Karpas-422 (cell line): ENCODE measurements around the gene CISTR. TPM values are rescaled to one million over a fixed set of nuclear protein-coding genes. Genes with fewer than 3 reads are reported as not detected.

ENCODE experiments used
- DNase-seq: peaks from one replicate; pipeline ENCODE4 v3.0.0-alpha.2; 2015
- H2AFZ ChIP-seq: fragments of 200-600 bp; sonication (generic); 2 replicates; pipeline ENCODE4 v1.6.1; 2014; ENCODE audit warnings: antibody characterized with exemption, low read length, mixed read lengths
- H3K27ac ChIP-seq: fragments of 200-600 bp; sonication (generic); 2 replicates; pipeline ENCODE4 v1.5.1; 2014; ENCODE audit warnings: mild to moderate bottlenecking, low read length, moderate library complexity
- H3K27me3 ChIP-seq: fragments of 200-600 bp; sonication (generic); 2 replicates; pipeline ENCODE4 v1.6.1; 2014; ENCODE audit warnings: low read length, mixed read lengths
- H3K36me3 ChIP-seq: fragments of 200-600 bp; sonication (generic); 2 replicates; pipeline ENCODE4 v1.6.1; 2014; ENCODE audit warnings: low read length, mixed read lengths; ENCODE audit not compliant: insufficient read depth
- H3K4me1 ChIP-seq: fragments of 200-600 bp; sonication (generic); 2 replicates; pipeline ENCODE4 v1.6.1; 2014; ENCODE audit warnings: mild to moderate bottlenecking, low read length, mixed read lengths
- H3K4me2 ChIP-seq: fragments of 200-600 bp; sonication (generic); 2 replicates; pipeline ENCODE4 v1.6.1; 2014; ENCODE audit warnings: low read length, low read depth, mild to moderate bottlenecking; ENCODE audit not compliant: poor library complexity, severe bottlenecking
- H3K4me3 ChIP-seq: fragments of 200-600 bp; sonication (generic); 2 replicates; pipeline ENCODE4 v1.5.1; 2014; ENCODE audit warnings: mild to moderate bottlenecking, antibody characterized with exemption, low read length, mixed read lengths
- H3K79me2 ChIP-seq: fragments of 200-600 bp; sonication (generic); 2 replicates; pipeline ENCODE4 v1.6.1; 2014; ENCODE audit warnings: mild to moderate bottlenecking, low read length, mixed read lengths
- H3K9ac ChIP-seq: fragments of 200-600 bp; sonication (generic); 2 replicates; pipeline ENCODE4 v1.6.0; 2014; ENCODE audit warnings: low read length
- H3K9me2 ChIP-seq: fragments of 200-600 bp; sonication (generic), shearing (Covaris generic); replicated peaks from 2 replicates; pipeline ENCODE4 v1.6.0; 2014; ENCODE audit warnings: mild to moderate bottlenecking, low read length, moderate library complexity; ENCODE audit not compliant: insufficient read depth
- H3K9me3 ChIP-seq: fragments of 300-700, 200-600 bp; sonication (generic); 2 replicates; pipeline ENCODE4 v1.6.1; 2014; ENCODE audit warnings: low read length, mixed read lengths
- H4K20me1 ChIP-seq: fragments of 200-600 bp; sonication (generic); 2 replicates; pipeline ENCODE4 v1.6.1; 2014; ENCODE audit warnings: mild to moderate bottlenecking, antibody characterized with exemption, low read length, low read depth; ENCODE audit not compliant: insufficient read depth
- total RNA-seq: library from RNA; depleted of rRNA; stranded (reverse); fragments of >200 nt; shearing (Covaris generic); gene quantifications from 2 replicates; pipeline ENCODE4 v1.2.3, GENCODE V29; 2014; ENCODE audit warnings: low replicate concordance

Gene CISTR
- total RNA-seq, 1 experiment from 2014 or later, result not detected

GRCh38 chr12:53729644-53730043 lies 22.1 kb downstream of the CISTR start:
- Histone ChIP-seq H3K79me2 (no peaks in the 10 kb centered on the region), H3K4me3 (no peak overlapping the region), H3K27me3 (no peaks in the 10 kb centered on the region), H3K9me3 (no peaks in the 10 kb centered on the region), H3K4me2 (no peak overlapping the region), H3K9ac (no peak overlapping the region), H4K20me1 (no peaks in the 10 kb centered on the region), H3K4me1 (peaks cover 19% of the 10 kb centered on the region), H3K36me3 (no peaks in the 10 kb centered on the region), H3K9me2 (no peaks in the 10 kb centered on the region; the same call in 1 of the 2 replicates), H2AFZ (no peak overlapping the region), H3K27ac (no peak overlapping the region)
- DNase-seq, result no peak

GRCh38 chr12:53728206-53728605 lies 23.6 kb downstream of the CISTR start:
- no peaks in the 10 kb centered on the region for H3K27me3 ChIP-seq
- H3K4me3 ChIP-seq, result peak overlapping the region; percentile 66
- H3K27ac ChIP-seq, result no peak overlapping the region
- no peaks in the 10 kb centered on the region for H4K20me1 ChIP-seq
- H3K36me3 ChIP-seq, result no peaks in the 10 kb centered on the region
- H3K4me2 ChIP-seq, result peak overlapping the region; percentile 77
- no peaks in the 10 kb centered on the region for H3K79me2 ChIP-seq
- H3K4me1 ChIP-seq, result peaks cover 19% of the 10 kb centered on the region
- H3K9me3 ChIP-seq, result no peaks in the 10 kb centered on the region
- DNase-seq, result no peak
- no peaks in the 10 kb centered on the region; the same call in 1 of the 2 replicates for H3K9me2 ChIP-seq
- peak overlapping the region; percentile 61 for H3K9ac ChIP-seq
- H2AFZ ChIP-seq, result peak overlapping the region; percentile 50; the same call in 1 of the 2 replicates

- Histone ChIP-seq H3K9me2 (no peaks in the 10 kb centered on the region; the same call in 1 of the 2 replicates), H3K9me3 (no peaks in the 10 kb centered on the region), H3K27ac (no peak within 1 kb of the TSS; the same call in 1 of the 2 replicates), H3K36me3 (no peaks in the 10 kb centered on the region), H3K27me3 (no peaks in the 10 kb centered on the region), H2AFZ (peak within 1 kb of the TSS; percentile 62), H3K79me2 (no peaks in the 10 kb centered on the region), H3K4me2 (peak within 1 kb of the TSS; percentile 77), H3K9ac (peak within 1 kb of the TSS; percentile 61), H4K20me1 (no peaks in the 10 kb centered on the region), H3K4me3 (peak within 1 kb of the TSS; percentile 78), H3K4me1 (peaks cover 19% of the 10 kb centered on the region)
- DNase-seq, result peak; percentile 99
Observed at GRCh38 chr12:53727310-53728041, 24.3 kb downstream of the CISTR start, which contains the start of gene CALCOCO1. Gene CALCOCO1 (minus strand): TSS chr12:53727452. CDS start chr12:53725242, 2,210 bp downstream.

DNA sequence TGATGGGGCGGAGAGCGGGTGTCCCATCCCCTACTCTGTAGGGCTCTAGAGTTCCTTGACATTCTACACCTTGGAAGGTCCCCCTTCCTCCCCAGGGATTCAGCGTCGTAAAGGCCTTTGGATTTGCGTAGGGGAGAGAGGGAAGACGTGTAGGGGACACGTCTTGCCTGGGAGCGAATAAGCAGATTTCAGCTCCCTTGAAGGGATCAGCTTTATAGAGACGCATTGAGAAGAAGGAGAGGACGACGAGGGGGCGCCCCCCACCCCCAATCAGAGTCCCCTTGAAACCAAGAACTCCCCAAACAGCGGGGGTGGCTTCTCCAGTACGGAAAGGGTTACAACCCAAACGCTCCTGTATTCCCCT lies 24.9 kb downstream of the CISTR start:
- peak; percentile 55 for DNase-seq
- no peaks in the 10 kb centered on the region for H3K79me2 ChIP-seq
- H3K9me2 ChIP-seq, result no peaks in the 10 kb centered on the region; the same call in 1 of the 2 replicates
- peak overlapping the region; percentile 61 for H3K9ac ChIP-seq
- H2AFZ ChIP-seq, result peak overlapping the region; percentile 62
- peak overlapping the region; percentile 77 for H3K4me2 ChIP-seq
- H3K4me1 ChIP-seq, result peaks cover 19% of the 10 kb centered on the region
- H4K20me1 ChIP-seq, result no peaks in the 10 kb centered on the region
- H3K27ac ChIP-seq, result no peak overlapping the region
- no peaks in the 10 kb centered on the region for H3K27me3 ChIP-seq
- H3K36me3 ChIP-seq, result no peaks in the 10 kb centered on the region
- H3K9me3 ChIP-seq, result no peaks in the 10 kb centered on the region
- peak overlapping the region; percentile 78 for H3K4me3 ChIP-seq

DNA sequence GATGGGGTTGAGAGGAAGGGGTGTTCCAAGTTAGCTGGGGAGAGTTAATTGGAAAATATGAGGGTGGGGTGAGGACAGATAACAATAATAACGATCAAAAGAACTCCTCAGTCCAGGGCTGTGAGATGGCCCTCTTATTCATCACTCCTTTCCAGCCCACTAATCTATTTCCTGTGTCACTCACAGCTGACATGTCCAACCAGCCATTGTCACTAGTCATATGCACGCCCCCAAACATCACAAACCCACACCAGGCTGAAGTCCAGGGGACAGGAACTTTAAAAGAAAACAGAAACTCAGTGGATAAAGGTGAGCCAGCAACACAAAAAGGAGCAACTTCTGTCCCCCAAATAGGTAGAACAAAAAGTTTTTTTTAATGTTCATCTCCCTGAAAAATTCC lies 25.4 kb downstream of the CISTR start:
- H2AFZ ChIP-seq, result no peak overlapping the region
- peak; percentile 48 for DNase-seq
- no peaks in the 10 kb centered on the region for H4K20me1 ChIP-seq
- H3K79me2 ChIP-seq, result no peaks in the 10 kb centered on the region
- no peaks in the 10 kb centered on the region for H3K36me3 ChIP-seq
- H3K4me1 ChIP-seq, result peaks cover 19% of the 10 kb centered on the region
- peak overlapping the region; percentile 77 for H3K4me2 ChIP-seq
- peak overlapping the region; percentile 61 for H3K9ac ChIP-seq
- no peaks in the 10 kb centered on the region; the same call in 1 of the 2 replicates for H3K9me2 ChIP-seq
- peak overlapping the region; percentile 78 for H3K4me3 ChIP-seq
- no peak overlapping the region for H3K27ac ChIP-seq
- no peaks in the 10 kb centered on the region for H3K27me3 ChIP-seq
- no peaks in the 10 kb centered on the region for H3K9me3 ChIP-seq

- Histone ChIP-seq H3K79me2 (no peaks in the 10 kb centered on the region), H3K27me3 (no peaks in the 10 kb centered on the region), H3K9me3 (no peaks in the 10 kb centered on the region), H3K27ac (no peak overlapping the region), H3K9ac (0 out of 2 replicates have a peak overlapping the region, but pooled peaks have one; percentile 61), H3K4me3 (no peak overlapping the region), H2AFZ (no peak overlapping the region), H3K36me3 (no peaks in the 10 kb centered on the region), H4K20me1 (no peaks in the 10 kb centered on the region), H3K4me2 (peak overlapping the region; percentile 77), H3K4me1 (peaks cover 19% of the 10 kb centered on the region), H3K9me2 (no peaks in the 10 kb centered on the region; the same call in 1 of the 2 replicates)
- DNase-seq, result no peak
Observed at GRCh38 chr12:53725824-53726223, 26.0 kb downstream of the CISTR start.

DNA sequence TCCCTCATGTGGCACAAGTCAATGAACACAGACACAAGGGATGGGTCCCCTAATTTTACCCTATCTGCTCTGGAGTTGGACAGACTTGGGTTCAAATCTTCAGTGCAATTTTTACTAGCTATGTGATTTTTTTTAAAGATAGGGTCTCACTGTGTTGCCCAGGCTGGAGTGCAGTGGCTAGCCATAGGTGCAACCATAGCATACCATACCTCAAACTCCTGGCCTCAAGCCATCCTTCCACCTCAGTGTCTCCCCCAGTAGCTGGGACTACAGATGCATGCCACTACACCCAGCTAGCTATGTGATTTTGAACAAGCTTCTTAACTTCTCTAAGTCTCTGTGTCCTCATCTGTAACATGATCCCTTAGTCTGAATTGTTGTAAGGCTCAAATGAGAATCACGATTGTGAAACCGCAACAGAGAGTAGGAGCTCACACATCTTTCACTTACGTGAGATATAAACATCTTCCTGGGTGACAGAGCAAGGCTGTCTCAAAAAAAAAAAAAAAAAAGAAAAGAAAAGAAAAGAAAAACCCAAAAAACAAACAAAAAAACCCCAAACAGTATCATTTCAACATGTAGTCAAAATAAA lies 29.2 kb downstream of the CISTR start:
- no peak for DNase-seq
- Histone ChIP-seq H3K36me3 (no peaks in the 10 kb centered on the region), H3K9ac (no peak overlapping the region), H4K20me1 (no peaks in the 10 kb centered on the region), H3K9me2 (no peaks in the 10 kb centered on the region), H3K9me3 (no peaks in the 10 kb centered on the region), H3K4me1 (peaks cover 13% of the 10 kb centered on the region), H3K4me3 (no peak overlapping the region), H3K4me2 (no peak overlapping the region), H3K27ac (no peak overlapping the region), H3K27me3 (no peaks in the 10 kb centered on the region), H3K79me2 (no peaks in the 10 kb centered on the region), H2AFZ (no peak overlapping the region)

DNA sequence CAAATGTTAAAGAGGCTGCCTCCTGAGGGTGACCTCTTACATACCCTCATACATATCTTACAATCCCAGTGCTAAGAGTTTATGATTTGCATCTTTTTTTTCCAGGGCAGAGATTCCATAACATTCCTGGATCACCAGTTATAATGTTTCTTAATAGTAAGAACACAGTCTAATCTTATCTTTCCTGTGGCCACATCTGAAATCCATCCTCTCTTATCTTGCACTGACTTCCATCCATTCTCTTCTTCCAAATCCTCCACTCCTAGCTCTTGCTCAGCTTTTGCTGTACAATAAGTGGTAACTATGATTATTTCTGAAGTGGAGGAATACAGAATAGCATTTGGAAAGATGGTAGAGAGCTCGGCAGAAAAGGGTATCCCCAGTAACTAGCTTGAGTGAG lies 30.8 kb downstream of the CISTR start:
- Histone ChIP-seq H3K4me2 (no peak overlapping the region), H3K9ac (no peak overlapping the region), H3K4me1 (peaks cover 1% of the 10 kb centered on the region), H3K4me3 (no peak overlapping the region), H3K36me3 (no peaks in the 10 kb centered on the region), H2AFZ (no peak overlapping the region), H3K9me3 (no peaks in the 10 kb centered on the region), H3K79me2 (no peaks in the 10 kb centered on the region), H3K9me2 (no peaks in the 10 kb centered on the region), H4K20me1 (no peaks in the 10 kb centered on the region), H3K27me3 (no peaks in the 10 kb centered on the region), H3K27ac (no peak overlapping the region)
- no peak for DNase-seq
